GOT3 (cell line): Measurements from ENCODE around the gene OSBP2.
"Not testable (repeated sequence)": the region's sequence is repeated elsewhere in the genome, so short reads cannot be mapped to it uniquely, and the experiment has no call there.

Experiments
- DNase-seq: peaks from one replicate; lab custom pipeline; 2025; ENCODE audit warnings: mixed read lengths; lab: John Stamatoyannopoulos, UW

OSBP2 gene

DNA sequence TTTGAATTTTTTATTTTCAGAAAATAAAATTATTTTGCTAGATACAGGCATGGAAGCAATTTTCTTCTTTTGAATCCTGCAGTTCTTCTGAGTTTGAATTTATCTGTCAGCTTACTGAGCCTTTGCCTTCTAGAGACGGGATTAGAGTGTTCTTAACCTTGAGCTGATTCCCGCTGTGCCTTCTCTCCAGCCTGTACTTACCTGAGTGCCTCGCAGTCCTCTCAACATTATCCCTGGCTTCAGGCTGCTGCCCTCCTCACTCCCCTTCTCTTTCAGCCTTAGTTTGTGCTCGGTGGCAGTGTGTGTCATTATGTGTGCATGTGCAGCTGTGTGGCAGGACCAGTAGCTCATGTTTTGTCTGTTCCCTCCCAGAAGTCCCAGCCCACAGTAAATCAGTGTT, 24.3 kb downstream of the OSBP2 start:
- no peak for DNase-seq

GRCh38 chr22:30720263-30720837, 25.7 kb downstream of the OSBP2 start:
- DNase-seq: no peak

DNA sequence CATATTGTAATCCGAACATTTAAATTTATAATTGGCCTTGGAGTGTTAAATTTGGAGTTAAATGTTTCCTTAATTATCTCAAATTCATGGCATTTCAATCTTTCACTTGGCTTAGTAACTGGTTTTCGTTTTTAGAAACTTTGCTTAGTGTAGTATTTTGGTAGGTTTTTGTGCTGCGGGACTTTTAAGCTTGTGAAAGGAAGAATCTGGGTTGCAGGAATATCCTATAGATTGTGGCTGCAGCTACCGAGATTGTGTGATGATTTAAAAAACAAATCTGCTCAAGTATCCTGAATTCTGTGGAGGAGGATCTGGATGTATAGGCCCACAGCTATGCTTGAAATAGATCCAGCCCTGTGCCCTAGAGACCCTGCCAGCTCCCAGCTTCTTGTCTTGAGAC, 27.1 kb downstream of the OSBP2 start:
- DNase-seq: no peak

- DNase-seq: no peak
Observed at GRCh38 chr22:30728826-30729225, 34.2 kb downstream of the OSBP2 start.

- no peak for DNase-seq
Observed at GRCh38 chr22:30731658-30732057, 37.0 kb downstream of the OSBP2 start.

GRCh38 chr22:30732426-30732825, 37.8 kb downstream of the OSBP2 start:
- DNase-seq: no peak

- no peak for DNase-seq
Observed at GRCh38 chr22:30733181-30733631, 38.5 kb downstream of the OSBP2 start.

- not testable (repeated sequence) for DNase-seq
Observed at GRCh38 chr22:30740007-30740406, 45.3 kb downstream of the OSBP2 start.

DNA sequence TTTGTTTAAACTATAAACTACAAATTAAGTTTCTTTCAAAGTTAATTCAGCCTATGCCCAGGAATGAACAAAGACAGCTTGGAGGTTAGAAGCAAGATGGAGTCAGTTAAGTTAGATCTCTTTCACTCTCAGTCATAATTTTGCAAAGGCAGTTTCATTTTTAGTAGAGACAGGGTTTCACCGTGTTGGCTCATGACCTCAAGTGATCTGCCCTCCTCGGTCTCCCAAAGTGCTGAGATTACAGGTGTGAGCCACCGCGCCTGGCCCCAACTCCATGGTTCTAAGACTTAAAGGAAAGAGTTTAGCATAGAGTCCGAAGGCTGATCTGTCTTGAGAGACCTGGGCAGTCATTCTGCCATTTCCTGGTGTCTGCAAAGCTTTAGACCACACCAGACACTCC, 45.8 kb downstream of the OSBP2 start:
- not testable (repeated sequence) for DNase-seq

DNA sequence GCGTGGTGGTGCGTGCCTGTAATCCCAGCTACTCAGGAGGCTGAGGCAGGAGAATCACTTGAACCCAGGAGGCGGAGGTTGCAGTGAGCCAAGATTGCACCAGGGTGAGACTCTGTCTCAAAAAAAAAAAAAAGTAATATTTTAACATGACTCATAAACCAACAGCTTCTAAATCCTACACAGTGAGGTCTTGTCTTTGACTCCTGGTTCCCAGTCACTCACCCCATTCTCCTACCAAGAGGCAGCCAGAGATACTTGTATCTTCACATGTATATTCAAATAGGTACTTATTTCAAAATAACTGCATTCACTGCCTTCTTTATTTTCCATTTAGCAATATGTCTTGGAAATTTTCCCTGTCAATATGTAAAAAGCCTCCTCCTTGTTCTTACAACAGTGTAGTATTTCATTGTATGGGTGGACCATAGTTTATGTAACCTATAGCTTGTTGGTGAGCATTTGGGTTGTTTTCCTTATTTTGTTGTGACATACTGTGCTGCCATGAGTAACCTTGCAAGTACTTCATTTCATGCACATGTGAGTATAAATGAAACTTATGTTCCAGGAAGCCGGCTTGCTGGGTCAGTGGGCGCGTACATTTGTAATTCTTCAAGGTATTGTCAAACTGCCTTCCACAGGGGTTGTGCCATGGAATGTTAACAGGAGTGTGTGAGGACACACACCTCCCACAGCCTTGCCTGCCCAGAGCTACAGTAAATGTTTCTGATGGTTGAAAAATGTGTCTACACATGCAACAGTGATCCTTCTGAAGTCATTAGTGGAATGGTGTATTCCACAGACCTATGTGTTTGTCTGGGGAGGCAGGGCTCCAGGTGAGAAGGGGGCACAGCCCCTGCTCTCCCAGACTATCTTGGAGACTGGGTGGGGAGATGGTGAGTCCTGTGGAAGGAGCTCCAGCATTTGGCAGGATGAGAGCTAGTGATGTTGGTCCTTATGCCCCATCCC, 47.9 kb downstream of the OSBP2 start:
- no peak for DNase-seq

- DNase-seq: no peak
Observed at GRCh38 chr22:30743257-30744020, 48.8 kb downstream of the OSBP2 start.

- DNase-seq: no peak
Observed at GRCh38 chr22:30744224-30744623, 49.5 kb downstream of the OSBP2 start.

DNA sequence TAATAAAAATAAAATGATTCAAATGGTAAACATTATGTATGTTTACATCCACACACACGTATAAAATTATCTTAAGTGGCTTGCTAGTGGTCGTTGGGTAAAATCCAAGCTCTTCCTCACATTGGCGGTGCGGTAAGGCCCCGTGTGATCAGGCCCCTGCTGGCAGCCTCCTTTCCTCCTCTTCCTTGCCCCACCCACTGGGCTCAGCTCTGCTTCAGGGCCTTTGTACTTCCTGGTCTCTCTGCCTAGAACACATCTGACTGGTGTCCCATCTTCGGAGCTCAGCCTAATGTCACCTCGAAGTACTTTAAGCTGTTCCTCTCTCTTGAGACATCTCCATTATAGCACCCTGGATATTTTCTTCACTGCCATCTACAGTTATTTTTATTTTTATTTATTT, 52.8 kb downstream of the OSBP2 start:
- DNase-seq: no peak

GRCh38 chr22:30749272-30749671, 54.6 kb downstream of the OSBP2 start:
- DNase-seq: no peak

DNA sequence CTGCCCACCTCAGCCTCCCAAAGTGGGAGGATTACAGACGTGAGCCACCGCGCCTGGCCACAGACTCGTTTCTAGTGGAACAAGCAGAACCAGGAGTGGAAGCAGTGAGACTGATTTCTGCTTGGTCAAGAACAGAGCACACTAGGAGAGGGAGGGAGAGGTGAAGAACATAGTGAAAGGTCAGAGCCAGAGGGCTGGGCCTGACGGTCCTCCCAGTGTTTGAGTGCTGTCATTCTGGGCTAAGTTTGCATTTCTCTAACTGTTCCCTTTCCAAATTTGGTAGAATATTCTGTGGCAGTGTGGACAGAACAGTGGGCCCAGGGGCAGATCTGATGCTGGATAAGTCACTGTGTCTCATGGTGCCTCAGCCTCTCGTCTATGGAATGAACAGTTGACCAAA, 55.2 kb downstream of the OSBP2 start:
- DNase-seq: no peak

DNA sequence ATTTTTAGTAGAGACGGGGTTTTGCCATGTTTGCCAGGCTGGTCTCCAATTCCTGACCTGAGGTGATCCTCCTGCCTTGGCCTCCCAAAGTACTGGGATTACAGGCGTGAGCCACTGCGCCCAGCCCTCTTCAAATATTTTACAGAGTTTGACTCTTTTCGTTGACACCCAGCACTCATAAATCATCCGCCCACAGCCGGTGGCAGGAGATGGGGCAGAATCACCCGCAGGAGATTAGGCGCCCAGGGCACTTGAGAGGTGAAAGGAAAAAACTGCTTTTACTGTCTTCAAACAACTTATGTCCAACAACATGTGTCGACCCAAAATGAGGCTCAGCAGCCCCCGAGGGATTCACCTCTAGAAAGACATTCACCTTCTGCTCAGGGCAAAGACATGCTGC, 56.9 kb downstream of the OSBP2 start:
- no peak for DNase-seq

DNA sequence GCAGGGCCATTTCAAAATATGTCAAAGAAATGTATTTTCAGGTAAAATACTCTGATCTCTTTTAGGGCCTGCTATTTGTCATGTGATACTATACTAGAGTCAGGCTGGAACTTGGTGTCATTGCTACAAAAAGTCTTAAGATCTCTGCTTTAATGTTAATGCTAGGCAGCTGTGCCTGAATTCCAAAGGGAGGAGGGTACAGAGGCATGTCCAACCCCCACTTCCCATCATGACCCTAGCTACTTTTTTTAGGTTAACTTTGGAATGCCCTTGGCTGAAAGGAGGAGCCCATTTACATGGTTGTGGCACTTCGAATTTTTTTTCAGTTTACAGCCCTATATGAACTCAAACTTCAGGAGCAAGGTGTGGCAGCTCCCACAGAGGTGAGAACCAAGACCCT, 58.1 kb downstream of the OSBP2 start:
- no peak for DNase-seq

- DNase-seq: no peak
Observed at GRCh38 chr22:30753701-30754100, 59.0 kb downstream of the OSBP2 start.

DNA sequence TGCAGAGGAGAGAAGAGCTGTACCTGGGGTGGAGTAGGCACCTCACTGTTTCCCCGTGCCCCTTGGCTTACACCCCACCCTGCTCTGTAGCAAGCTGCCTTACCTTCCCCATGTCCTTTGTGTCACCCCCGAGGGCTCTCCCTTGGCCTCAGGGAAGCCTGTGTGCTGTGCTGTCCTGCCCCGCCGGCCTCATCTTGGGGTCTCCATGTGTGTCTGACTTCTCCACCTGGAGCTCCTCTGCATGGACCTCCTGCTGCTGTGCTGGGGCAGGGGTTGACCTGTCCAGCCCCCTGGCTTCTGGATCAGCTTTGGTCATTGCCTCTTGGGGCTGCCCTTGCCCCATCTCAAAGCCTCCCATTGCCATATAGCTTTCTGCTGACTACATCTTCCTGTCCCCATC, 59.8 kb downstream of the OSBP2 start:
- DNase-seq: no peak

DNA sequence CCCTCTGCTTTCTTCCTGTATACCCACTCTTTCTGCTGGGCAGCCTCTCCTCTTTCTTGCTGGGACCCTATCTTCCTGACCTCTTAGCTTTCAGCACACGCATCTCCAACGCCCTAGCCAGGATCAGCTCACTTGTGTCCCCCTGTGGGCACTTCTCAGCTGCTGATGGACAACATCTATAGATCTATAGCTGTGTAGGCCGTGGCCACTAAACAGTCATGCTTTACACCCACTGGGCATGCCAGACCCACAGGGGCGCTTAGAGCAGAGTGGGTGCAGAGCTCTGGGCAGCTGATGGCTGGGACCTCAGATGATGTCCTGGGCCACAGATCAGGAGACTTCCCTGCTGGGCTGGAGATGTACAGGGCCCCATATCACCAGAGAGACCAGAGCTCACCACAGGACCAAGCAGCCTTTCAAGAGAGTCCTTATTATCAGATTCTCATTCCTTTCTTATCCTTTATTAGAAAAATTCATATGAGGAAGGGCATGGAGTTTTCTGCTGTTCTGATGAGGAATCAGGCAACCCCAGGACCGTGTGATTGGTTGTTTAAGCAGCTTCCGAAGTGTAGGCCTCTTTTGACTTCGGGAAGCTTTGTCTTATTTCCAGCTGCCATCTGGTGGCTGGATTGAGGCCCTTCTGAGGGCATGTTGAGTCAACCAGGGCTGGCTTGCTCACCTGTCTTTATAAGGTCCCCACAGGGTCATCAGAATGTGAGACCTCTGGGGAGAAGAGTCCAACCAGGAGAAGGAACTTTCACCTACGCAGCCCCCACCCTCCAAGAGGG, 60.5 kb downstream of the OSBP2 start:
- DNase-seq: no peak

- DNase-seq: no peak
Observed at GRCh38 chr22:30755759-30756124, 61.1 kb downstream of the OSBP2 start.
